Liver (tissue), 9 donors: ENCODE measurements around the gene C3orf80. TPM values are rescaled to one million over a fixed set of nuclear protein-coding genes. Genes with fewer than 3 reads are reported as not detected.

ENCODE experiments used
- DNase-seq: peaks from one replicate; pipeline ENCODE4 v3.0.0-alpha.2; 2017; ENCODE audit warnings: low spot score
- H3K27ac ChIP-seq, 2 donors: one replicate each; pipeline ENCODE4 v1.7.0; 2013; ENCODE audit warnings: inconsistent platforms in 2 of 2, low read length in 2 of 2, control low read depth in 1 of 2, low read depth in 1 of 2, mild to moderate bottlenecking in 1 of 2
- H3K27me3 ChIP-seq, 4 donors: one replicate each; pipeline versions ENCODE4 v1.6.1 to v1.7.0; 2013; ENCODE audit warnings: low read length in 3 of 4, inconsistent platforms in 1 of 4, mild to moderate bottlenecking in 1 of 4, moderate library complexity in 1 of 4; ENCODE audit not compliant: control insufficient read depth in 4 of 4, insufficient read depth in 4 of 4
- H3K36me3 ChIP-seq, 4 donors: one replicate each; pipeline versions ENCODE4 v1.6.1 to v1.7.0; 2013; ENCODE audit warnings: low read length in 3 of 4, mild to moderate bottlenecking in 3 of 4, low read depth in 1 of 4, moderate library complexity in 1 of 4; ENCODE audit not compliant: control insufficient read depth in 4 of 4, insufficient read depth in 3 of 4
- H3K4me1 ChIP-seq, 4 donors: one replicate each; pipeline versions ENCODE4 v1.6.1 to v1.7.0; 2013; ENCODE audit warnings: low read length in 3 of 4, mild to moderate bottlenecking in 3 of 4, moderate library complexity in 1 of 4; ENCODE audit not compliant: control insufficient read depth in 4 of 4, insufficient read depth in 4 of 4
- H3K4me3 ChIP-seq, 3 donors: one replicate each; pipeline versions ENCODE4 v1.6.1 to v1.7.0; 2013; ENCODE audit warnings: low read length in 3 of 3, control low read depth in 1 of 3, low read depth in 1 of 3, mild to moderate bottlenecking in 1 of 3
- H3K9ac ChIP-seq, 2 donors: one replicate each; pipeline ENCODE4 v1.7.0; 2013; ENCODE audit warnings: low read length in 2 of 2, mild to moderate bottlenecking in 2 of 2, moderate library complexity in 2 of 2, control low read depth in 1 of 2, low read depth in 1 of 2
- H3K9me3 ChIP-seq, 4 donors: one replicate each; pipeline versions ENCODE4 v1.6.1 to v1.7.0; 2013; ENCODE audit warnings: low read length in 3 of 4; ENCODE audit not compliant: control insufficient read depth in 4 of 4
- EGR1 ChIP-seq, 2 donors: IDR thresholded peaks; 2 replicates each; pipeline ENCODE4 v1.6.1; 2016 to 2018; ENCODE audit warnings: antibody characterized with exemption in 2 of 2, low read depth in 2 of 2
- FOXA1 ChIP-seq: IDR thresholded peaks from 2 replicates; pipeline ENCODE4 v1.6.1; 2016; ENCODE audit warnings: antibody characterized with exemption
- GABPA ChIP-seq, 2 donors: IDR thresholded peaks in 1 of 2; conservative IDR thresholded peaks in 1 of 2; 2 replicates each; pipeline ENCODE4 v1.6.1; 2016; ENCODE audit warnings: antibody characterized with exemption in 2 of 2, mild to moderate bottlenecking in 1 of 2, moderate library complexity in 1 of 2
- HNF4A ChIP-seq, 2 donors: conservative IDR thresholded peaks; 2 replicates each; pipeline ENCODE4 v1.6.1; 2016; ENCODE audit warnings: antibody characterized with exemption in 2 of 2, mild to moderate bottlenecking in 2 of 2
- HNF4G ChIP-seq: IDR thresholded peaks from 2 replicates; pipeline ENCODE4 v1.6.1; 2016; ENCODE audit warnings: antibody characterized with exemption
- JUND ChIP-seq, 2 donors: IDR thresholded peaks; 2 replicates each; pipeline ENCODE4 v1.6.1; 2016; ENCODE audit warnings: antibody characterized with exemption in 2 of 2
- NR2F2 ChIP-seq: IDR thresholded peaks from 2 replicates; pipeline ENCODE4 v1.6.1; 2016; ENCODE audit warnings: antibody characterized with exemption
- RAD21 ChIP-seq, 2 donors: IDR thresholded peaks; 2 replicates each; pipeline ENCODE4 v1.6.1; 2016; ENCODE audit warnings: antibody characterized with exemption in 2 of 2, mild to moderate bottlenecking in 2 of 2
- REST ChIP-seq: IDR thresholded peaks from 2 replicates; pipeline ENCODE4 v1.6.1; 2016; ENCODE audit warnings: antibody characterized with exemption, mild to moderate bottlenecking
- RXRA ChIP-seq, 2 donors: IDR thresholded peaks; 2 replicates each; pipeline ENCODE4 v1.6.1; 2017 to 2018; ENCODE audit warnings: antibody characterized with exemption in 2 of 2, mild to moderate bottlenecking in 1 of 2
- SP1 ChIP-seq: IDR thresholded peaks from 2 replicates; pipeline ENCODE4 v1.6.1; 2018; ENCODE audit warnings: antibody characterized with exemption, mild to moderate bottlenecking
- TAF1 ChIP-seq: conservative IDR thresholded peaks from 2 replicates; pipeline ENCODE4 v1.6.1; 2016; ENCODE audit warnings: antibody characterized with exemption, mild to moderate bottlenecking
- YY1 ChIP-seq: IDR thresholded peaks from 2 replicates; pipeline ENCODE4 v1.6.1; 2016; ENCODE audit warnings: antibody characterized with exemption, mild to moderate bottlenecking
- WGBS: extraction: QIAGEN DNeasy Blood & Tissue Kit; methylation state at CpG from one replicate; pipeline ENCODE4 v1.1.7; 2013; 5-methylcytosine and 5-hydroxymethylcytosine counted together
- polyA plus RNA-seq, 2 donors: library from polyadenylated mRNA; stranded (reverse) in 1 of 2; unstranded in 1 of 2; fragments of 200-250 nt in 1 of 2; fragments of >200 nt in 1 of 2; fragmentation: Nextera tagmentation in 1 of 2; extraction: Ambion mirVana in 1 of 2; gene quantifications; one replicate each; pipeline versions ENCODE4 v1.2.1 to v1.2.3, GENCODE V29; 2013 to 2015
- total RNA-seq, 2 donors: library from RNA; depleted of rRNA; stranded (reverse); fragments of >200 nt; gene quantifications; one replicate each; pipeline ENCODE4 v1.2.3, GENCODE V29; 2014
- TF ChIP-seq, protein P1 (sequence below): IDR thresholded peaks from 2 replicates; pipeline ENCODE4 v1.6.1; 2016; ENCODE audit warnings: antibody characterized with exemption
- TF ChIP-seq, protein P2 (sequence below): IDR thresholded peaks from 2 replicates; pipeline ENCODE4 v1.6.1; 2016; ENCODE audit warnings: antibody characterized with exemption
- TF ChIP-seq, protein P3 (sequence below): fragments of 150-350 bp; IDR thresholded peaks from 2 replicates; pipeline ENCODE4 v1.5.1; 2017; ENCODE audit warnings: improper control_type of control experiment, low read depth, low read length; ENCODE audit not compliant: missing input control
- TF ChIP-seq, protein P4 (sequence below): IDR thresholded peaks from 2 replicates; pipeline ENCODE4 v1.6.1; 2016; ENCODE audit warnings: antibody characterized with exemption
- donor health status: healthy.
- donor health status: healthy.
- donor health status: healthy.
- donor health status: healthy.
- donor health status: healthy.

Gene C3orf80
- total and polyA plus RNA-seq, 4 donors: 0.46 to 1.4 (median 0.50) TPM

GRCh38 chr3:160247766-160248165, 22.5 kb downstream of the C3orf80 start:
- no peak overlapping the region for H3K9ac ChIP-seq
- H3K36me3 ChIP-seq: no peaks in the 10 kb centered on the region
- no peak overlapping the region for H3K27ac ChIP-seq
- peaks cover 0 to 3% (median 0%) of the 10 kb centered on the region in 4 donors for H3K9me3 ChIP-seq
- DNase-seq: no peak
- TF ChIP-seq, protein P1, sequence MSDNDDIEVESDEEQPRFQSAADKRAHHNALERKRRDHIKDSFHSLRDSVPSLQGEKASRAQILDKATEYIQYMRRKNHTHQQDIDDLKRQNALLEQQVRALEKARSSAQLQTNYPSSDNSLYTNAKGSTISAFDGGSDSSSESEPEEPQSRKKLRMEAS: no peak
- TF ChIP-seq JUND (IDR thresholded peaks at IDR 0.05): no peak
- TF ChIP-seq, protein P2, sequence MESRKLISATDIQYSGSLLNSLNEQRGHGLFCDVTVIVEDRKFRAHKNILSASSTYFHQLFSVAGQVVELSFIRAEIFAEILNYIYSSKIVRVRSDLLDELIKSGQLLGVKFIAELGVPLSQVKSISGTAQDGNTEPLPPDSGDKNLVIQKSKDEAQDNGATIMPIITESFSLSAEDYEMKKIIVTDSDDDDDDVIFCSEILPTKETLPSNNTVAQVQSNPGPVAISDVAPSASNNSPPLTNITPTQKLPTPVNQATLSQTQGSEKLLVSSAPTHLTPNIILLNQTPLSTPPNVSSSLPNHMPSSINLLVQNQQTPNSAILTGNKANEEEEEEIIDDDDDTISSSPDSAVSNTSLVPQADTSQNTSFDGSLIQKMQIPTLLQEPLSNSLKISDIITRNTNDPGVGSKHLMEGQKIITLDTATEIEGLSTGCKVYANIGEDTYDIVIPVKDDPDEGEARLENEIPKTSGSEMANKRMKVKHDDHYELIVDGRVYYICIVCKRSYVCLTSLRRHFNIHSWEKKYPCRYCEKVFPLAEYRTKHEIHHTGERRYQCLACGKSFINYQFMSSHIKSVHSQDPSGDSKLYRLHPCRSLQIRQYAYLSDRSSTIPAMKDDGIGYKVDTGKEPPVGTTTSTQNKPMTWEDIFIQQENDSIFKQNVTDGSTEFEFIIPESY: no peak
- no peak for TF ChIP-seq EGR1 (IDR thresholded peaks at IDR 0.05; ENCODE audit: low read depth in 2 of 2)
- no peak for TF ChIP-seq NR2F2
- TF ChIP-seq, protein P3, sequence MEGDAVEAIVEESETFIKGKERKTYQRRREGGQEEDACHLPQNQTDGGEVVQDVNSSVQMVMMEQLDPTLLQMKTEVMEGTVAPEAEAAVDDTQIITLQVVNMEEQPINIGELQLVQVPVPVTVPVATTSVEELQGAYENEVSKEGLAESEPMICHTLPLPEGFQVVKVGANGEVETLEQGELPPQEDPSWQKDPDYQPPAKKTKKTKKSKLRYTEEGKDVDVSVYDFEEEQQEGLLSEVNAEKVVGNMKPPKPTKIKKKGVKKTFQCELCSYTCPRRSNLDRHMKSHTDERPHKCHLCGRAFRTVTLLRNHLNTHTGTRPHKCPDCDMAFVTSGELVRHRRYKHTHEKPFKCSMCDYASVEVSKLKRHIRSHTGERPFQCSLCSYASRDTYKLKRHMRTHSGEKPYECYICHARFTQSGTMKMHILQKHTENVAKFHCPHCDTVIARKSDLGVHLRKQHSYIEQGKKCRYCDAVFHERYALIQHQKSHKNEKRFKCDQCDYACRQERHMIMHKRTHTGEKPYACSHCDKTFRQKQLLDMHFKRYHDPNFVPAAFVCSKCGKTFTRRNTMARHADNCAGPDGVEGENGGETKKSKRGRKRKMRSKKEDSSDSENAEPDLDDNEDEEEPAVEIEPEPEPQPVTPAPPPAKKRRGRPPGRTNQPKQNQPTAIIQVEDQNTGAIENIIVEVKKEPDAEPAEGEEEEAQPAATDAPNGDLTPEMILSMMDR: no peak
- no peak for TF ChIP-seq RXRA (IDR thresholded peaks at IDR 0.05)
- no peak for TF ChIP-seq YY1
- no peak for TF ChIP-seq HNF4G
- no peak for TF ChIP-seq HNF4A (conservative IDR thresholded peaks at IDR 0.05)
- TF ChIP-seq TAF1: no peak
- TF ChIP-seq, protein P4, sequence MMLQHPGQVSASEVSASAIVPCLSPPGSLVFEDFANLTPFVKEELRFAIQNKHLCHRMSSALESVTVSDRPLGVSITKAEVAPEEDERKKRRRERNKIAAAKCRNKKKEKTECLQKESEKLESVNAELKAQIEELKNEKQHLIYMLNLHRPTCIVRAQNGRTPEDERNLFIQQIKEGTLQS: no peak
- TF ChIP-seq FOXA1: no peak
- no peak for TF ChIP-seq RAD21 (IDR thresholded peaks at IDR 0.05)
- no peak for TF ChIP-seq SP1
- TF ChIP-seq REST: no peak
- no peaks in the 10 kb centered on the region for H3K27me3 ChIP-seq
- 84% methylated on average over 1 of the region's 1 CpG for WGBS
- H3K4me1 ChIP-seq: no peaks in the 10 kb centered on the region
- no peak overlapping the region for H3K4me3 ChIP-seq

DNA sequence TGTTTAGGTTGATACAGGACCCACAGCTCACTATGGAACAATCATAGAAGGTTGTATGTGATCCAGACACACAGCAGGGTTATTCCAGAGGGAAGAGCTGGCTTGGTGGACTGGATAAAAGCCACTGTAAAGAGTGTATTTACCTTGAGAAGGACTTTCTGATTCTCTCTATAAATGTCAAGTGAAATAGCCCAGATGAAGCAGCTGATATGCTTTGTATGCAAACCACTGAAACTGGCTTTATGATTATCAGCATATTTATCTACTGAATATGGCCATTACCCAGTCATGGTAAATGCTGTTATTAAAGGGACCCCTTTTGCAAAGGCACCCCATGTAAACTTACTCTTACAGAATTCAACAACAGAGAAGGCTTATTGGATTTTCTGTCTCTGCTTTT, 28.1 kb downstream of the C3orf80 start:
- H3K4me1 ChIP-seq: peaks cover 0 to 2% (median 0%) of the 10 kb centered on the region in 4 donors
- DNase-seq: no peak
- H3K4me3 ChIP-seq: no peak overlapping the region
- no peak overlapping the region for H3K27ac ChIP-seq
- H3K9ac ChIP-seq: no peak overlapping the region
- H3K9me3 ChIP-seq: no peaks in the 10 kb centered on the region
- no peaks in the 10 kb centered on the region for H3K27me3 ChIP-seq
- H3K36me3 ChIP-seq: no peaks in the 10 kb centered on the region
- no peak for TF ChIP-seq SP1
- TF ChIP-seq RAD21 (IDR thresholded peaks at IDR 0.05): no peak
- TF ChIP-seq JUND (IDR thresholded peaks at IDR 0.05): no peak
- TF ChIP-seq NR2F2: no peak
- TF ChIP-seq HNF4G: no peak
- TF ChIP-seq, protein P4: no peak
- no peak for TF ChIP-seq GABPA (IDR thresholded peaks at IDR 0.05 in 1 of 2, conservative IDR thresholded peaks at IDR 0.05 in 1 of 2)
- TF ChIP-seq YY1: no peak
- no peak for TF ChIP-seq FOXA1
- no peak for TF ChIP-seq EGR1 (IDR thresholded peaks at IDR 0.05; ENCODE audit: low read depth in 2 of 2)
- TF ChIP-seq, protein P2: no peak
- TF ChIP-seq, protein P1: no peak
